Liver (tissue), 9 donors: ENCODE data around the gene ARID3A. TPM values are rescaled to one million over a fixed set of nuclear protein-coding genes. Genes with fewer than 3 reads are reported as not detected.

Source experiments
- DNase-seq: peaks from one replicate; pipeline ENCODE4 v3.0.0-alpha.2; 2017; ENCODE audit warnings: low spot score
- H3K27ac ChIP-seq, 2 donors: one replicate each; pipeline ENCODE4 v1.7.0; 2013; ENCODE audit warnings: inconsistent platforms in 2 of 2, low read length in 2 of 2, control low read depth in 1 of 2, low read depth in 1 of 2, mild to moderate bottlenecking in 1 of 2
- H3K27me3 ChIP-seq, 4 donors: one replicate each; pipeline versions ENCODE4 v1.6.1 to v1.7.0; 2013; ENCODE audit warnings: low read length in 3 of 4, inconsistent platforms in 1 of 4, mild to moderate bottlenecking in 1 of 4, moderate library complexity in 1 of 4; ENCODE audit not compliant: control insufficient read depth in 4 of 4, insufficient read depth in 4 of 4
- H3K36me3 ChIP-seq, 4 donors: one replicate each; pipeline versions ENCODE4 v1.6.1 to v1.7.0; 2013; ENCODE audit warnings: low read length in 3 of 4, mild to moderate bottlenecking in 3 of 4, low read depth in 1 of 4, moderate library complexity in 1 of 4; ENCODE audit not compliant: control insufficient read depth in 4 of 4, insufficient read depth in 3 of 4
- H3K4me1 ChIP-seq, 4 donors: one replicate each; pipeline versions ENCODE4 v1.6.1 to v1.7.0; 2013; ENCODE audit warnings: low read length in 3 of 4, mild to moderate bottlenecking in 3 of 4, moderate library complexity in 1 of 4; ENCODE audit not compliant: control insufficient read depth in 4 of 4, insufficient read depth in 4 of 4
- H3K4me3 ChIP-seq, 3 donors: one replicate each; pipeline versions ENCODE4 v1.6.1 to v1.7.0; 2013; ENCODE audit warnings: low read length in 3 of 3, control low read depth in 1 of 3, low read depth in 1 of 3, mild to moderate bottlenecking in 1 of 3
- H3K9ac ChIP-seq, 2 donors: one replicate each; pipeline ENCODE4 v1.7.0; 2013; ENCODE audit warnings: low read length in 2 of 2, mild to moderate bottlenecking in 2 of 2, moderate library complexity in 2 of 2, control low read depth in 1 of 2, low read depth in 1 of 2
- H3K9me3 ChIP-seq, 4 donors: one replicate each; pipeline versions ENCODE4 v1.6.1 to v1.7.0; 2013; ENCODE audit warnings: low read length in 3 of 4; ENCODE audit not compliant: control insufficient read depth in 4 of 4
- EGR1 ChIP-seq, 2 donors: IDR thresholded peaks; 2 replicates each; pipeline ENCODE4 v1.6.1; 2016 to 2018; ENCODE audit warnings: antibody characterized with exemption in 2 of 2, low read depth in 2 of 2
- FOXA1 ChIP-seq: IDR thresholded peaks from 2 replicates; pipeline ENCODE4 v1.6.1; 2016; ENCODE audit warnings: antibody characterized with exemption
- FOXA2 ChIP-seq: IDR thresholded peaks from 2 replicates; pipeline ENCODE4 v1.6.1; 2016; ENCODE audit warnings: antibody characterized with exemption
- GABPA ChIP-seq, 2 donors: IDR thresholded peaks in 1 of 2; conservative IDR thresholded peaks in 1 of 2; 2 replicates each; pipeline ENCODE4 v1.6.1; 2016; ENCODE audit warnings: antibody characterized with exemption in 2 of 2, mild to moderate bottlenecking in 1 of 2, moderate library complexity in 1 of 2
- HNF4A ChIP-seq, 2 donors: conservative IDR thresholded peaks; 2 replicates each; pipeline ENCODE4 v1.6.1; 2016; ENCODE audit warnings: antibody characterized with exemption in 2 of 2, mild to moderate bottlenecking in 2 of 2
- HNF4G ChIP-seq: IDR thresholded peaks from 2 replicates; pipeline ENCODE4 v1.6.1; 2016; ENCODE audit warnings: antibody characterized with exemption
- JUND ChIP-seq, 2 donors: IDR thresholded peaks; 2 replicates each; pipeline ENCODE4 v1.6.1; 2016; ENCODE audit warnings: antibody characterized with exemption in 2 of 2
- NR2F2 ChIP-seq: IDR thresholded peaks from 2 replicates; pipeline ENCODE4 v1.6.1; 2016; ENCODE audit warnings: antibody characterized with exemption
- RAD21 ChIP-seq, 2 donors: IDR thresholded peaks; 2 replicates each; pipeline ENCODE4 v1.6.1; 2016; ENCODE audit warnings: antibody characterized with exemption in 2 of 2, mild to moderate bottlenecking in 2 of 2
- RXRA ChIP-seq, 2 donors: IDR thresholded peaks; 2 replicates each; pipeline ENCODE4 v1.6.1; 2017 to 2018; ENCODE audit warnings: antibody characterized with exemption in 2 of 2, mild to moderate bottlenecking in 1 of 2
- SP1 ChIP-seq: IDR thresholded peaks from 2 replicates; pipeline ENCODE4 v1.6.1; 2018; ENCODE audit warnings: antibody characterized with exemption, mild to moderate bottlenecking
- TAF1 ChIP-seq: conservative IDR thresholded peaks from 2 replicates; pipeline ENCODE4 v1.6.1; 2016; ENCODE audit warnings: antibody characterized with exemption, mild to moderate bottlenecking
- YY1 ChIP-seq: IDR thresholded peaks from 2 replicates; pipeline ENCODE4 v1.6.1; 2016; ENCODE audit warnings: antibody characterized with exemption, mild to moderate bottlenecking
- ZBTB33 ChIP-seq: IDR thresholded peaks from 2 replicates; pipeline ENCODE4 v1.6.1; 2016; ENCODE audit warnings: antibody characterized with exemption
- WGBS: extraction: QIAGEN DNeasy Blood & Tissue Kit; methylation state at CpG from one replicate; pipeline ENCODE4 v1.1.7; 2013; 5-methylcytosine and 5-hydroxymethylcytosine counted together
- polyA plus RNA-seq, 2 donors: library from polyadenylated mRNA; stranded (reverse) in 1 of 2; unstranded in 1 of 2; fragments of 200-250 nt in 1 of 2; fragments of >200 nt in 1 of 2; fragmentation: Nextera tagmentation in 1 of 2; extraction: Ambion mirVana in 1 of 2; gene quantifications; one replicate each; pipeline versions ENCODE4 v1.2.1 to v1.2.3, GENCODE V29; 2013 to 2015
- total RNA-seq, 2 donors: library from RNA; depleted of rRNA; stranded (reverse); fragments of >200 nt; gene quantifications; one replicate each; pipeline ENCODE4 v1.2.3, GENCODE V29; 2014
- TF ChIP-seq, protein P1 (sequence below): IDR thresholded peaks from 2 replicates; pipeline ENCODE4 v1.6.1; 2016; ENCODE audit warnings: antibody characterized with exemption
- TF ChIP-seq, protein P2 (sequence below): fragments of 150-350 bp; IDR thresholded peaks from 2 replicates; pipeline ENCODE4 v1.5.1; 2017; ENCODE audit warnings: improper control_type of control experiment, low read depth, low read length; ENCODE audit not compliant: missing input control
- TF ChIP-seq, protein P3 (sequence below): IDR thresholded peaks from 2 replicates; pipeline ENCODE4 v1.6.1; 2016; ENCODE audit warnings: antibody characterized with exemption
- donor health status: healthy.
- donor health status: healthy.
- donor health status: healthy.
- donor health status: healthy.
- donor health status: healthy.

Gene ARID3A
- total and polyA plus RNA-seq, 4 donors: 0.74 to 42.4 (median 3.1) TPM

- Histone ChIP-seq H3K4me1 (peaks cover 0 to 10% (median 4%) of the 10 kb centered on the region in 4 donors), H3K27ac (no peak overlapping the region), H3K9me3 (no peaks in the 10 kb centered on the region), H3K27me3 (peaks cover 0 to 4% (median 3%) of the 10 kb centered on the region in 4 donors), H3K36me3 (peaks cover 0 to 5% (median 0%) of the 10 kb centered on the region in 4 donors), H3K9ac (no peak overlapping the region), H3K4me3 (no peak overlapping the region)
- DNase-seq: no peak
- WGBS: 69% methylated on average over 32 of the region's 32 CpGs
- TF ChIP-seq JUND (IDR thresholded peaks at IDR 0.05) (no peak), FOXA1 (no peak), HNF4A (conservative IDR thresholded peaks at IDR 0.05) (no peak), TAF1 (no peak), GABPA (IDR thresholded peaks at IDR 0.05 in 1 of 2, conservative IDR thresholded peaks at IDR 0.05 in 1 of 2) (no peak), RXRA (IDR thresholded peaks at IDR 0.05) (no peak), YY1 (no peak), FOXA2 (no peak), HNF4G (no peak), SP1 (no peak)
- TF ChIP-seq, protein P1, sequence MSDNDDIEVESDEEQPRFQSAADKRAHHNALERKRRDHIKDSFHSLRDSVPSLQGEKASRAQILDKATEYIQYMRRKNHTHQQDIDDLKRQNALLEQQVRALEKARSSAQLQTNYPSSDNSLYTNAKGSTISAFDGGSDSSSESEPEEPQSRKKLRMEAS: no peak
- TF ChIP-seq, protein P2, sequence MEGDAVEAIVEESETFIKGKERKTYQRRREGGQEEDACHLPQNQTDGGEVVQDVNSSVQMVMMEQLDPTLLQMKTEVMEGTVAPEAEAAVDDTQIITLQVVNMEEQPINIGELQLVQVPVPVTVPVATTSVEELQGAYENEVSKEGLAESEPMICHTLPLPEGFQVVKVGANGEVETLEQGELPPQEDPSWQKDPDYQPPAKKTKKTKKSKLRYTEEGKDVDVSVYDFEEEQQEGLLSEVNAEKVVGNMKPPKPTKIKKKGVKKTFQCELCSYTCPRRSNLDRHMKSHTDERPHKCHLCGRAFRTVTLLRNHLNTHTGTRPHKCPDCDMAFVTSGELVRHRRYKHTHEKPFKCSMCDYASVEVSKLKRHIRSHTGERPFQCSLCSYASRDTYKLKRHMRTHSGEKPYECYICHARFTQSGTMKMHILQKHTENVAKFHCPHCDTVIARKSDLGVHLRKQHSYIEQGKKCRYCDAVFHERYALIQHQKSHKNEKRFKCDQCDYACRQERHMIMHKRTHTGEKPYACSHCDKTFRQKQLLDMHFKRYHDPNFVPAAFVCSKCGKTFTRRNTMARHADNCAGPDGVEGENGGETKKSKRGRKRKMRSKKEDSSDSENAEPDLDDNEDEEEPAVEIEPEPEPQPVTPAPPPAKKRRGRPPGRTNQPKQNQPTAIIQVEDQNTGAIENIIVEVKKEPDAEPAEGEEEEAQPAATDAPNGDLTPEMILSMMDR: no peak
Measured at GRCh38 chr19:1004204-1004802, 78.5 kb downstream of the ARID3A start.

GRCh38 chr19:1004803-1005664 lies 79.2 kb downstream of the ARID3A start:
- no peaks in the 10 kb centered on the region for H3K9me3 ChIP-seq

DNA sequence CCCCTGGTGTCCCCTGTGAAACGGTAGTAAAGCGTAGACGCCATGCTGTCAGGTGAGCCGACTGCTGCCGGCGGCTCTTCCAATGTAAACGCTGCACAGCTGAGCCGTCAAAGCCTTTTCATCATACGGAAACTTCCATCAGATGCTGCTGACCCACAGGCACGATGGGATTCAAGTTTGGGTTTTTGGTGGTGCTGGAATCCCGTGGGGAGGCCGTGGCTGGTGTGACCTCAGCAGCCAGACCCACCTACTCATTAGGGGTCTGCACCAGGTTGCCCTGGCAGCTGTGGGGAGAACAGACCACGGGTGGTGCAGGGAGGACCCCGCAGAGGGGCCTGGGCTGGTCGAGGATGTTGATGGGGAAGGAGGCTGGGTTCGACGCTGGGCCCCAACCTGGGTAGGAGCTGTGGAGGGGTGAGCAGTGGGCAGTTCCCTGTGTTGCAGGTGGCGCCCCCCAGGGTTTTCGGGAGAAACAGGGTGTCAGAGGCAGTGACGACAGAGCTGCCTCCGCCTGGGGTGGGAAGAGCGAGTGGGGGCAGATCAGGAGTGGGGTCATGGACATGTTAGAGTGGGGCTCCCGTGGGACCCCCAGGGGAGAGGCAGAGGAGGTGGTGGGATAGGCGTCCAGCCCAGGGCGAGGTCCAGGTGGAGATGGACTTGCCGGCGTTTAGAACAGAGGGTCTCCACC lies 81.0 kb downstream of the ARID3A start:
- H3K9me3 ChIP-seq: no peaks in the 10 kb centered on the region
- no peak overlapping the region for H3K9ac ChIP-seq
- no peaks in the 10 kb centered on the region for H3K4me1 ChIP-seq
- 72% methylated on average over 27 of the region's 27 CpGs for WGBS
- no peak overlapping the region for H3K4me3 ChIP-seq
- H3K36me3 ChIP-seq: peaks cover 0 to 20% (median 9%) of the 10 kb centered on the region in 4 donors
- TF ChIP-seq HNF4A (conservative IDR thresholded peaks at IDR 0.05) (no peak), ZBTB33 (no peak), FOXA2 (no peak), RAD21 (IDR thresholded peaks at IDR 0.05) (no peak), NR2F2 (no peak), EGR1 (IDR thresholded peaks at IDR 0.05; ENCODE audit: low read depth in 2 of 2) (no peak), GABPA (IDR thresholded peaks at IDR 0.05 in 1 of 2, conservative IDR thresholded peaks at IDR 0.05 in 1 of 2) (no peak), RXRA (IDR thresholded peaks at IDR 0.05) (no peak), FOXA1 (no peak)
- TF ChIP-seq, protein P2: no peak
- TF ChIP-seq, protein P3, sequence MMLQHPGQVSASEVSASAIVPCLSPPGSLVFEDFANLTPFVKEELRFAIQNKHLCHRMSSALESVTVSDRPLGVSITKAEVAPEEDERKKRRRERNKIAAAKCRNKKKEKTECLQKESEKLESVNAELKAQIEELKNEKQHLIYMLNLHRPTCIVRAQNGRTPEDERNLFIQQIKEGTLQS: no peak
- DNase-seq: no peak
- H3K27me3 ChIP-seq: no peaks in the 10 kb centered on the region
- no peak overlapping the region for H3K27ac ChIP-seq

More at GRCh38 chr19:1004803-1005664, 79.2 kb downstream of the ARID3A start:
- Histone ChIP-seq H3K4me3 (no peak overlapping the region), H3K27me3 (peaks cover 0 to 4% (median 3%) of the 10 kb centered on the region in 4 donors), H3K9ac (no peak overlapping the region), H3K4me1 (peaks cover 0 to 10% (median 4%) of the 10 kb centered on the region in 4 donors), H3K36me3 (peaks cover 0 to 7% (median 3%) of the 10 kb centered on the region in 4 donors), H3K27ac (no peak overlapping the region)
- TF ChIP-seq HNF4A (conservative IDR thresholded peaks at IDR 0.05): no peak
- no peak for DNase-seq
- WGBS: 88% methylated on average over 70 of the region's 70 CpGs
